A673 (cell line): ENCODE data around the gene IL19.

Experiments used
- EZH2 ChIP-seq: fragments of 200-600 bp; sonication (generic); IDR thresholded peaks from 2 replicates; pipeline ENCODE4 v1.6.1; 2017; ENCODE audit warnings: borderline replicate concordance, low read depth, mild to moderate bottlenecking, mixed read lengths, antibody characterized with exemption, low read length; ENCODE audit not compliant: poor library complexity, severe bottlenecking
- TF ChIP-seq, protein P1 (sequence below): fragments of 300-800, 200-600 bp; sonication (generic); conservative IDR thresholded peaks from 2 replicates; pipeline ENCODE4 v1.5.1; 2017; ENCODE audit warnings: low read depth, mild to moderate bottlenecking, antibody characterized with exemption, low read length, moderate library complexity, mixed read lengths

DNA sequence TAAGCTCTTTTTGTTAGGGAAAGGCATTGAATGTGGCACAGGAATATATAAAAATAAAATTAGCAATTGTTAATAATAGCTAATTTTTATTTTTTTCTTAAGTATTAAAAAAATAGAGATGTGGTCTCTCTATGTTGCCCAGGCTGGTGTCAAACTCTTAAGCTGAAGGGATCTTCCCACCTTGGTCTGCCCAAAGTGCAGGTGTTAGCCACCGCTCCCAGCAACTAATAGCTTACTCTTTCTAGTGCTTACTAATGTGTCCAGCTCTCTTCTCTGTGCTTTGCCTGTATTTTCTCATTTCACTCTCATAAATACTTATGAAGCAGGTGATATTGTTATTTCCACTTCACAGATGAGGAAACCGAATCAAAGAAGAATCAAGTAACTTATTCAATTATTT lies 113.3 kb downstream of the IL19 start:
- TF ChIP-seq, protein P1, sequence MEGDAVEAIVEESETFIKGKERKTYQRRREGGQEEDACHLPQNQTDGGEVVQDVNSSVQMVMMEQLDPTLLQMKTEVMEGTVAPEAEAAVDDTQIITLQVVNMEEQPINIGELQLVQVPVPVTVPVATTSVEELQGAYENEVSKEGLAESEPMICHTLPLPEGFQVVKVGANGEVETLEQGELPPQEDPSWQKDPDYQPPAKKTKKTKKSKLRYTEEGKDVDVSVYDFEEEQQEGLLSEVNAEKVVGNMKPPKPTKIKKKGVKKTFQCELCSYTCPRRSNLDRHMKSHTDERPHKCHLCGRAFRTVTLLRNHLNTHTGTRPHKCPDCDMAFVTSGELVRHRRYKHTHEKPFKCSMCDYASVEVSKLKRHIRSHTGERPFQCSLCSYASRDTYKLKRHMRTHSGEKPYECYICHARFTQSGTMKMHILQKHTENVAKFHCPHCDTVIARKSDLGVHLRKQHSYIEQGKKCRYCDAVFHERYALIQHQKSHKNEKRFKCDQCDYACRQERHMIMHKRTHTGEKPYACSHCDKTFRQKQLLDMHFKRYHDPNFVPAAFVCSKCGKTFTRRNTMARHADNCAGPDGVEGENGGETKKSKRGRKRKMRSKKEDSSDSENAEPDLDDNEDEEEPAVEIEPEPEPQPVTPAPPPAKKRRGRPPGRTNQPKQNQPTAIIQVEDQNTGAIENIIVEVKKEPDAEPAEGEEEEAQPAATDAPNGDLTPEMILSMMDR = no peak
- no peak for TF ChIP-seq EZH2
